GM23338 (cell line): ENCODE results near the gene TUBGCP2.

Source experiments
- EZH2 ChIP-seq: fragments of 200-600 bp; sonication (generic); IDR thresholded peaks from one replicate; pipeline ENCODE4 v1.8.0; 2017; ENCODE audit warnings: antibody characterized with exemption, mild to moderate bottlenecking, low read depth; ENCODE audit not compliant: unreplicated experiment
- EZH2phosphoT487 ChIP-seq: fragments of 200-600 bp; sonication (generic); IDR thresholded peaks from one replicate; pipeline ENCODE4 v1.8.1; 2018; ENCODE audit warnings: antibody characterized with exemption; ENCODE audit not compliant: unreplicated experiment
- TF ChIP-seq, protein P1 (sequence below): fragments of 250-450 bp; sonication (Bioruptor Pico); IDR thresholded peaks from 2 replicates; pipeline ENCODE4 v1.5.0; 2020; ENCODE audit warnings: mild to moderate bottlenecking, moderate library complexity
- TF ChIP-seq, protein P2 (sequence below), 2 experiments: fragments of 200-600 bp in 1 of 2; sonication (generic) in 1 of 2; conservative IDR thresholded peaks; 2 replicates each; pipeline versions ENCODE4 v1.5.1 to v1.6.1; 2016 to 2017; ENCODE audit warnings: antibody characterized with exemption in 2 of 2, low read depth in 2 of 2, mild to moderate bottlenecking in 2 of 2, moderate library complexity in 1 of 2
- TF ChIP-seq, protein P3 (sequence below): IDR thresholded peaks from one replicate; pipeline ENCODE4 v1.6.1; 2018; ENCODE audit warnings: antibody characterized with exemption; ENCODE audit not compliant: unreplicated experiment

DNA sequence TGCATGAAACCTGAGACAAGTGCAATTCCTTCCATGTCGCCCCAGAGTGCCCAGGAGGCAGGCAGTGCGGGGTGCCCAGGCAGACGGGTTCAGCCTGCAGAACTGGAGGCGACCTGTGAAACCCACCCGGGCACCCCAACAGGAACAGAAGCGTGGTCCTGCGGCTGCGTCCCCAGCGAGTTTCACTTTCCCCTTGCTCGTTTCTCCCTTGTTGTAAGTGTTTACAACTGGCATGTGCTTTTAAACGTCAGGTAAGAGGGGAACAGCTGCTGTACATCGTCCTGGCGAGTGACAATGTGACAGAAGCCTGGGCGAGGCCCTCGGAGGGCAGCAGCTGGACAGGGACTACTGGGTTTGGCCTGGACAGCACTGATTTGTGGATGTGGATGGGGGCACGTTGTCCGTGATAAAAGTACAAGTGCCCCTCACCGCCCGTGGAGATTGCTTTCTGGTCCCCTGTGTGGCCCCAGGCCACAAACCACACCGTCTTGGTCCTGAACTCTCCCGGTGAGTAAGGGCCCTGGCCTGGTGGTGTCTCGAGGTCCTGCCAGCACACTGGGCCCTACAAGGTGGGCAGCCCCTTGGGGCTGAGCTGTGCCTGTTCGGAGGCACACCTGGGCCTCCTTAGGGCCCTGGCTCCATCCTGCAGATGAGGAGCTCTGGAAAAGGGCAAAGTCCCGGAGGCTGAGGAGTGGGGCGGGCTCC lies 67.0 kb downstream of the TUBGCP2 start:
- TF ChIP-seq, protein P1, sequence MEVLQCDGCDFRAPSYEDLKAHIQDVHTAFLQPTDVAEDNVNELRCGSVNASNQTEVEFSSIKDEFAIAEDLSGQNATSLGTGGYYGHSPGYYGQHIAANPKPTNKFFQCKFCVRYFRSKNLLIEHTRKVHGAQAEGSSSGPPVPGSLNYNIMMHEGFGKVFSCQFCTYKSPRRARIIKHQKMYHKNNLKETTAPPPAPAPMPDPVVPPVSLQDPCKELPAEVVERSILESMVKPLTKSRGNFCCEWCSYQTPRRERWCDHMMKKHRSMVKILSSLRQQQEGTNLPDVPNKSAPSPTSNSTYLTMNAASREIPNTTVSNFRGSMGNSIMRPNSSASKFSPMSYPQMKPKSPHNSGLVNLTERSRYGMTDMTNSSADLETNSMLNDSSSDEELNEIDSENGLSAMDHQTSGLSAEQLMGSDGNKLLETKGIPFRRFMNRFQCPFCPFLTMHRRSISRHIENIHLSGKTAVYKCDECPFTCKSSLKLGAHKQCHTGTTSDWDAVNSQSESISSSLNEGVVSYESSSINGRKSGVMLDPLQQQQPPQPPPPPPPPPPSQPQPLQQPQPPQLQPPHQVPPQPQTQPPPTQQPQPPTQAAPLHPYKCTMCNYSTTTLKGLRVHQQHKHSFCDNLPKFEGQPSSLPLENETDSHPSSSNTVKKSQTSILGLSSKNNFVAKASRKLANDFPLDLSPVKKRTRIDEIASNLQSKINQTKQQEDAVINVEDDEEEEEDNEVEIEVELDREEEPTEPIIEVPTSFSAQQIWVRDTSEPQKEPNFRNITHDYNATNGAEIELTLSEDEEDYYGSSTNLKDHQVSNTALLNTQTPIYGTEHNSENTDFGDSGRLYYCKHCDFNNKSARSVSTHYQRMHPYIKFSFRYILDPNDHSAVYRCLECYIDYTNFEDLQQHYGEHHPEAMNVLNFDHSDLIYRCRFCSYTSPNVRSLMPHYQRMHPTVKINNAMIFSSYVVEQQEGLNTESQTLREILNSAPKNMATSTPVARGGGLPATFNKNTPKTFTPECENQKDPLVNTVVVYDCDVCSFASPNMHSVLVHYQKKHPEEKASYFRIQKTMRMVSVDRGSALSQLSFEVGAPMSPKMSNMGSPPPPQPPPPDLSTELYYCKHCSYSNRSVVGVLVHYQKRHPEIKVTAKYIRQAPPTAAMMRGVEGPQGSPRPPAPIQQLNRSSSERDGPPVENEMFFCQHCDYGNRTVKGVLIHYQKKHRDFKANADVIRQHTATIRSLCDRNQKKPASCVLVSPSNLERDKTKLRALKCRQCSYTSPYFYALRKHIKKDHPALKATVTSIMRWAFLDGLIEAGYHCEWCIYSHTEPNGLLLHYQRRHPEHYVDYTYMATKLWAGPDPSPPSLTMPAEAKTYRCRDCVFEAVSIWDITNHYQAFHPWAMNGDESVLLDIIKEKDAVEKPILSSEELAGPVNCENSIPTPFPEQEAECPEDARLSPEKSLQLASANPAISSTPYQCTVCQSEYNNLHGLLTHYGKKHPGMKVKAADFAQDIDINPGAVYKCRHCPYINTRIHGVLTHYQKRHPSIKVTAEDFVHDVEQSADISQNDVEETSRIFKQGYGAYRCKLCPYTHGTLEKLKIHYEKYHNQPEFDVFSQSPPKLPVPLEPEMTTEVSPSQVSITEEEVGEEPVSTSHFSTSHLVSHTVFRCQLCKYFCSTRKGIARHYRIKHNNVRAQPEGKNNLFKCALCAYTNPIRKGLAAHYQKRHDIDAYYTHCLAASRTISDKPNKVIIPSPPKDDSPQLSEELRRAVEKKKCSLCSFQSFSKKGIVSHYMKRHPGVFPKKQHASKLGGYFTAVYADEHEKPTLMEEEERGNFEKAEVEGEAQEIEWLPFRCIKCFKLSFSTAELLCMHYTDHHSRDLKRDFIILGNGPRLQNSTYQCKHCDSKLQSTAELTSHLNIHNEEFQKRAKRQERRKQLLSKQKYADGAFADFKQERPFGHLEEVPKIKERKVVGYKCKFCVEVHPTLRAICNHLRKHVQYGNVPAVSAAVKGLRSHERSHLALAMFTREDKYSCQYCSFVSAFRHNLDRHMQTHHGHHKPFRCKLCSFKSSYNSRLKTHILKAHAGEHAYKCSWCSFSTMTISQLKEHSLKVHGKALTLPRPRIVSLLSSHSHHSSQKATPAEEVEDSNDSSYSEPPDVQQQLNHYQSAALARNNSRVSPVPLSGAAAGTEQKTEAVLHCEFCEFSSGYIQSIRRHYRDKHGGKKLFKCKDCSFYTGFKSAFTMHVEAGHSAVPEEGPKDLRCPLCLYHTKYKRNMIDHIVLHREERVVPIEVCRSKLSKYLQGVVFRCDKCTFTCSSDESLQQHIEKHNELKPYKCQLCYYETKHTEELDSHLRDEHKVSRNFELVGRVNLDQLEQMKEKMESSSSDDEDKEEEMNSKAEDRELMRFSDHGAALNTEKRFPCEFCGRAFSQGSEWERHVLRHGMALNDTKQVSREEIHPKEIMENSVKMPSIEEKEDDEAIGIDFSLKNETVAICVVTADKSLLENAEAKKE (CRISPR knock-in tag), result no peak
- TF ChIP-seq EZH2 (no peak), EZH2phosphoT487 (no peak)
- TF ChIP-seq, protein P2, sequence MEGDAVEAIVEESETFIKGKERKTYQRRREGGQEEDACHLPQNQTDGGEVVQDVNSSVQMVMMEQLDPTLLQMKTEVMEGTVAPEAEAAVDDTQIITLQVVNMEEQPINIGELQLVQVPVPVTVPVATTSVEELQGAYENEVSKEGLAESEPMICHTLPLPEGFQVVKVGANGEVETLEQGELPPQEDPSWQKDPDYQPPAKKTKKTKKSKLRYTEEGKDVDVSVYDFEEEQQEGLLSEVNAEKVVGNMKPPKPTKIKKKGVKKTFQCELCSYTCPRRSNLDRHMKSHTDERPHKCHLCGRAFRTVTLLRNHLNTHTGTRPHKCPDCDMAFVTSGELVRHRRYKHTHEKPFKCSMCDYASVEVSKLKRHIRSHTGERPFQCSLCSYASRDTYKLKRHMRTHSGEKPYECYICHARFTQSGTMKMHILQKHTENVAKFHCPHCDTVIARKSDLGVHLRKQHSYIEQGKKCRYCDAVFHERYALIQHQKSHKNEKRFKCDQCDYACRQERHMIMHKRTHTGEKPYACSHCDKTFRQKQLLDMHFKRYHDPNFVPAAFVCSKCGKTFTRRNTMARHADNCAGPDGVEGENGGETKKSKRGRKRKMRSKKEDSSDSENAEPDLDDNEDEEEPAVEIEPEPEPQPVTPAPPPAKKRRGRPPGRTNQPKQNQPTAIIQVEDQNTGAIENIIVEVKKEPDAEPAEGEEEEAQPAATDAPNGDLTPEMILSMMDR (conservative IDR thresholded peaks at IDR 0.05; ENCODE audit: low read depth in 2 of 2), result no peak
- TF ChIP-seq, protein P3, sequence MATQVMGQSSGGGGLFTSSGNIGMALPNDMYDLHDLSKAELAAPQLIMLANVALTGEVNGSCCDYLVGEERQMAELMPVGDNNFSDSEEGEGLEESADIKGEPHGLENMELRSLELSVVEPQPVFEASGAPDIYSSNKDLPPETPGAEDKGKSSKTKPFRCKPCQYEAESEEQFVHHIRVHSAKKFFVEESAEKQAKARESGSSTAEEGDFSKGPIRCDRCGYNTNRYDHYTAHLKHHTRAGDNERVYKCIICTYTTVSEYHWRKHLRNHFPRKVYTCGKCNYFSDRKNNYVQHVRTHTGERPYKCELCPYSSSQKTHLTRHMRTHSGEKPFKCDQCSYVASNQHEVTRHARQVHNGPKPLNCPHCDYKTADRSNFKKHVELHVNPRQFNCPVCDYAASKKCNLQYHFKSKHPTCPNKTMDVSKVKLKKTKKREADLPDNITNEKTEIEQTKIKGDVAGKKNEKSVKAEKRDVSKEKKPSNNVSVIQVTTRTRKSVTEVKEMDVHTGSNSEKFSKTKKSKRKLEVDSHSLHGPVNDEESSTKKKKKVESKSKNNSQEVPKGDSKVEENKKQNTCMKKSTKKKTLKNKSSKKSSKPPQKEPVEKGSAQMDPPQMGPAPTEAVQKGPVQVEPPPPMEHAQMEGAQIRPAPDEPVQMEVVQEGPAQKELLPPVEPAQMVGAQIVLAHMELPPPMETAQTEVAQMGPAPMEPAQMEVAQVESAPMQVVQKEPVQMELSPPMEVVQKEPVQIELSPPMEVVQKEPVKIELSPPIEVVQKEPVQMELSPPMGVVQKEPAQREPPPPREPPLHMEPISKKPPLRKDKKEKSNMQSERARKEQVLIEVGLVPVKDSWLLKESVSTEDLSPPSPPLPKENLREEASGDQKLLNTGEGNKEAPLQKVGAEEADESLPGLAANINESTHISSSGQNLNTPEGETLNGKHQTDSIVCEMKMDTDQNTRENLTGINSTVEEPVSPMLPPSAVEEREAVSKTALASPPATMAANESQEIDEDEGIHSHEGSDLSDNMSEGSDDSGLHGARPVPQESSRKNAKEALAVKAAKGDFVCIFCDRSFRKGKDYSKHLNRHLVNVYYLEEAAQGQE, result no peak
